IMR-90 (cell line): ENCODE measurements around the gene PIR. TPM values are rescaled to one million over a fixed set of nuclear protein-coding genes. Genes with fewer than 3 reads are reported as not detected.

Source experiments
- ATAC-seq: fragments of 200-7000 bp; cut with Tn5 transposase; 2 replicates; pipeline ENCODE4 v1.9.1; 2020; ENCODE audit warnings: low read depth, mild to moderate bottlenecking, moderate library complexity
- BruUV-seq: library from RNA; stranded (reverse); fragments of 400-500 nt; replicated peaks from 2 replicates; lab custom pipeline; 2021; lab: Mats Ljungman, UMichigan
- CTCF ChIA-PET: fragments of 300-600 bp; formaldehyde crosslinking; extraction: SDS; loops from one replicate; lab custom pipeline; 2021; ENCODE audit warnings: antibody characterized with exemption; lab: Yijun Ruan, JAX
- POLR2A ChIA-PET: fragments of 300-600 bp; sonication (Branson Sonifier 250); formaldehyde crosslinking; loops from one replicate; lab custom pipeline; 2022; ENCODE audit warnings: antibody characterized with exemption; ENCODE audit not compliant: unreplicated experiment; lab: Charles Lee
- DNase-seq: peaks from one replicate; pipeline ENCODE4 v3.0.0; 2013
- H2AFZ ChIP-seq: replicated peaks from 2 replicates; pipeline ENCODE3; 2013; ENCODE audit warnings: low read length, mild to moderate bottlenecking; ENCODE audit not compliant: poor library complexity
- H2AK5ac ChIP-seq: 2 replicates; pipeline ENCODE4 v1.6.1; 2013; ENCODE audit warnings: low read depth, low read length, inconsistent platforms
- H2AK9ac ChIP-seq: replicated peaks from 2 replicates; pipeline ENCODE3; 2013; ENCODE audit warnings: mild to moderate bottlenecking, low read depth, low read length, moderate library complexity; ENCODE audit not compliant: poor library complexity
- H2BK120ac ChIP-seq: 2 replicates; pipeline ENCODE4 v1.6.1; 2013; ENCODE audit warnings: low read depth, low read length, inconsistent platforms
- H2BK15ac ChIP-seq: 3 replicates; pipeline ENCODE4 v1.6.1; 2013; ENCODE audit warnings: low read depth, low read length, inconsistent platforms
- H2BK20ac ChIP-seq: 2 replicates; pipeline ENCODE4 v1.6.1; 2013; ENCODE audit warnings: low read depth, mild to moderate bottlenecking, inconsistent platforms, low read length, moderate library complexity
- H2BK5ac ChIP-seq: 2 replicates; pipeline ENCODE4 v1.6.1; 2013; ENCODE audit warnings: mild to moderate bottlenecking, low read depth, low read length, inconsistent platforms; ENCODE audit not compliant: poor library complexity, severe bottlenecking
- H3K14ac ChIP-seq: replicated peaks from 2 replicates; pipeline ENCODE4 v1.6.1; 2013; ENCODE audit warnings: low read depth, low read length, inconsistent platforms
- H3K18ac ChIP-seq: 2 replicates; pipeline ENCODE4 v1.6.1; 2013; ENCODE audit warnings: low read depth, low read length, control low read depth
- H3K23ac ChIP-seq: 2 replicates; pipeline ENCODE4 v1.6.1; 2013; ENCODE audit warnings: low read depth, low read length, inconsistent platforms
- H3K27ac ChIP-seq: 2 replicates; pipeline ENCODE4 v1.5.1; 2013; ENCODE audit warnings: mild to moderate bottlenecking, control low read depth, low read length; ENCODE audit not compliant: insufficient read depth
- H3K27me3 ChIP-seq: 2 replicates; pipeline ENCODE4 v1.6.1; 2013; ENCODE audit warnings: low read length; ENCODE audit not compliant: control insufficient read depth, insufficient read depth
- H3K36me3 ChIP-seq: 2 replicates; pipeline ENCODE4 v1.6.1; 2013; ENCODE audit warnings: low read length, mixed read lengths; ENCODE audit not compliant: control insufficient read depth, insufficient read depth
- H3K4ac ChIP-seq: 2 replicates; pipeline ENCODE4 v1.6.1; 2013; ENCODE audit warnings: low read depth, low read length, inconsistent platforms
- H3K4me1 ChIP-seq: 2 replicates; pipeline ENCODE4 v1.6.1; 2013; ENCODE audit warnings: low read length, mixed read lengths; ENCODE audit not compliant: control insufficient read depth, insufficient read depth
- H3K4me2 ChIP-seq: 2 replicates; pipeline ENCODE4 v1.6.1; 2013; ENCODE audit warnings: low read depth, mild to moderate bottlenecking, control low read depth, low read length, moderate library complexity
- H3K4me3 ChIP-seq: 2 replicates; pipeline ENCODE4 v1.5.1; 2013; ENCODE audit warnings: low read depth, mild to moderate bottlenecking, control low read depth, low read length, moderate library complexity; ENCODE audit not compliant: insufficient read depth
- H3K56ac ChIP-seq: 2 replicates; pipeline ENCODE4 v1.6.1; 2013; ENCODE audit warnings: low read length, inconsistent platforms; ENCODE audit not compliant: insufficient read depth; ENCODE audit errors: extremely low read depth
- H3K79me1 ChIP-seq, 2 experiments: 2 replicates each; pipeline ENCODE4 v1.6.1; 2013; ENCODE audit warnings: low read length in 2 of 2, inconsistent platforms in 1 of 2, low read depth in 1 of 2
- H3K9ac ChIP-seq: 2 replicates; pipeline ENCODE4 v1.6.1; 2013; ENCODE audit warnings: low read depth, low read length, control low read depth
- H3K9me1 ChIP-seq: 2 replicates; pipeline ENCODE4 v1.6.1; 2013; ENCODE audit warnings: low read length, inconsistent platforms; ENCODE audit not compliant: insufficient read depth
- H3K9me3 ChIP-seq: 2 replicates; pipeline ENCODE4 v1.6.1; 2013; ENCODE audit warnings: low read length; ENCODE audit not compliant: control insufficient read depth, insufficient read depth
- H4K20me1 ChIP-seq: 2 replicates; pipeline ENCODE4 v1.6.1; 2013; ENCODE audit warnings: low read length, inconsistent platforms; ENCODE audit not compliant: insufficient read depth
- H4K5ac ChIP-seq: 2 replicates; pipeline ENCODE4 v1.6.1; 2013; ENCODE audit warnings: mild to moderate bottlenecking, low read depth, low read length, control low read depth
- H4K8ac ChIP-seq, 2 experiments: 2 replicates each; pipeline ENCODE4 v1.6.1; 2013; ENCODE audit warnings: low read depth in 2 of 2, low read length in 2 of 2, control low read depth in 1 of 2, inconsistent platforms in 1 of 2
- H4K91ac ChIP-seq: 2 replicates; pipeline ENCODE4 v1.6.1; 2013; ENCODE audit warnings: low read depth, low read length, inconsistent platforms; ENCODE audit not compliant: insufficient read depth
- CEBPB ChIP-seq: IDR thresholded peaks from 2 replicates; pipeline ENCODE4 v1.6.1; 2012; ENCODE audit warnings: low read depth, low read length, improper control_type of control experiment
- CHD1 ChIP-seq: IDR thresholded peaks from 2 replicates; pipeline ENCODE4 v1.6.1; 2012; ENCODE audit warnings: low read depth, low read length, improper control_type of control experiment
- MAZ ChIP-seq: IDR thresholded peaks from 2 replicates; pipeline ENCODE4 v1.6.1; 2012; ENCODE audit warnings: low read depth, mild to moderate bottlenecking, low read length, improper control_type of control experiment, moderate library complexity, borderline replicate concordance
- dilution Hi-C: fragments of 300-500 bp; cut with HindIII; formaldehyde crosslinking; loops from one replicate; pipeline ENCODE4 v1.14.3; 2018; ENCODE audit warnings: low sequenced_read_pairs; ENCODE audit not compliant: unreplicated experiment
- in situ Hi-C: fragments of 300-500 bp; cut with MboI; formaldehyde crosslinking; loops from 3 replicates; pipeline ENCODE4 v1.14.3; 2019; ENCODE audit warnings: low sequenced_read_pairs, inconsistent platforms, mixed read lengths
- intact Hi-C: fragments of 100-400 bp; cut with micrococcal nuclease; formaldehyde crosslinking; loops from 2 replicates; pipeline ENCODE4 v1.10.0; 2022
- polyA plus RNA-seq, 3 experiments: library from polyadenylated mRNA; depleted of rRNA; stranded (reverse); fragments of >200 nt; gene quantifications; 2 replicates each; pipeline ENCODE4 v1.2.3, GENCODE V29; 2012; ENCODE audit warnings: low replicate concordance in 1 of 3
- total RNA-seq: library from RNA; depleted of rRNA; stranded (reverse); fragments of >200 nt; gene quantifications from 2 replicates; pipeline ENCODE4 v1.2.3, GENCODE V29; 2012

PIR gene
- total and polyA plus RNA-seq, 2 of the 4 experiments (the other 2 are of a cell fraction): 5.7 to 8.7 TPM

DNA sequence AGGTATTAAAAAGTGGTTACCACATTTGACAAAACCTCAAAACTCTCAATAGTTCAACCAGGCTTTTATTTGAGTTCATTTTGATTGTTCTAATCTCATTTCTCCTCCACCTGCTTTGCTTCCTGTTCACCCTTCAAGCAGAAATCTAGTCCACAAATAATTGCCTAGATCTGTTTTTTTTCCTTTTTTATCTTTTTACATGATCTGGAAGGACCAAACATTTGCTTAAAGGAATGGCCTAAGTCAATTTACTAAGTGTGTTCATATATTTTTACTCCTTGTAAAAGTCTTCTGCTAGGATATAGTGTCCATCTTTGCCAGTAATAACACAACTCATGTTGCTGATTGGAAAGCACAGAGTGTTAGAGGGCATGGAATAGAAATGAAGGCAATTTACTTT, 82.7 kb downstream of the PIR start:
- CTCF ChIA-PET: no interaction called here
- no peak overlapping the region for H2BK20ac ChIP-seq
- intact Hi-C loops: no loop called here
- POLR2A ChIA-PET: no interaction called here
- 0 out of 2 replicates have a peak, but pooled peaks cover 3% of the 10 kb centered on the region for H3K9me1 ChIP-seq
- no peak for ATAC-seq
- no peak overlapping the region for H3K4me3 ChIP-seq
- peaks cover 3% of the 10 kb centered on the region; the same call in 1 of the 2 replicates for H3K27me3 ChIP-seq
- no peak for DNase-seq
- TF ChIP-seq CEBPB (no peak), MAZ (no peak), CHD1 (no peak)
- no peak overlapping the region for H3K23ac ChIP-seq
- peaks cover 2% of the 10 kb centered on the region; the same call in 1 of the 2 replicates for H3K36me3 ChIP-seq
- H3K79me1 ChIP-seq: no peaks in the 10 kb centered on the region
- H2BK5ac ChIP-seq: no peak overlapping the region
- peaks cover 2% of the 10 kb centered on the region; the same call in 1 of the 2 replicates for H3K4me1 ChIP-seq
- no peak overlapping the region for H3K14ac ChIP-seq
- H3K4me2 ChIP-seq: no peak overlapping the region
- H3K27ac ChIP-seq: no peak overlapping the region
- H3K4ac ChIP-seq: no peak overlapping the region
- no peak overlapping the region for H4K8ac ChIP-seq
- no TSS peak for BruUV-seq
- no peak overlapping the region for H2BK15ac ChIP-seq
- in situ Hi-C loops: no loop called here
- no peak overlapping the region for H3K56ac ChIP-seq
- no peak overlapping the region for H2BK120ac ChIP-seq
- H4K20me1 ChIP-seq: no peaks in the 10 kb centered on the region
- no peak overlapping the region for H4K5ac ChIP-seq
- H3K9ac ChIP-seq: no peak overlapping the region
- no peaks in the 10 kb centered on the region for H3K9me3 ChIP-seq
- H4K91ac ChIP-seq: no peak overlapping the region
- no peak overlapping the region for H2AFZ ChIP-seq
- no peak overlapping the region for H3K18ac ChIP-seq
- dilution Hi-C loops: no loop called here
- no peak overlapping the region for H2AK5ac ChIP-seq
- H2AK9ac ChIP-seq: no peak overlapping the region
